NCI-H2227 (cell line): ENCODE results near the gene TRAF3IP1.
"Not testable (repeated sequence)": the region's sequence is repeated elsewhere in the genome, so short reads cannot be mapped to it uniquely, and the experiment has no call there.

Source experiments
- DNase-seq: peaks from one replicate; lab custom pipeline; 2025; ENCODE audit not compliant: unreplicated experiment; lab: John Stamatoyannopoulos, UW

Gene TRAF3IP1

DNA sequence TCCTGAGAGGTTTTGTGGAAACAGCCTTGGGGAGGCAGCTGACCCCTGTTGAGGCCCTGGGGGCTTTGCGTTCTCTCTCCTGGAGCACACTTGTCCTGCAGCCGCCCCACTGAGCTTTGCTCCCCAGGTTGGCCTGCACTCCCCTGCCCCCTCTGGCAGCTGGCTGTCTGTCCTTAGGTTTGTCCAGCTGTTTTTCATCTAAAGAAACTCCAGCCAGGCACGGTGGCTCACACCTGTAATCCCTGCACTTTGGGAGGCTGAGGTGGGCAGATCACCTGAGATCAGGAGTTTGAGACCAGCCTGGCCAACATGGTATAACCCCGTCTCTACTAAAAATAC is 84.9 kb downstream of the TRAF3IP1 start:
- not testable (repeated sequence) for DNase-seq

DNA sequence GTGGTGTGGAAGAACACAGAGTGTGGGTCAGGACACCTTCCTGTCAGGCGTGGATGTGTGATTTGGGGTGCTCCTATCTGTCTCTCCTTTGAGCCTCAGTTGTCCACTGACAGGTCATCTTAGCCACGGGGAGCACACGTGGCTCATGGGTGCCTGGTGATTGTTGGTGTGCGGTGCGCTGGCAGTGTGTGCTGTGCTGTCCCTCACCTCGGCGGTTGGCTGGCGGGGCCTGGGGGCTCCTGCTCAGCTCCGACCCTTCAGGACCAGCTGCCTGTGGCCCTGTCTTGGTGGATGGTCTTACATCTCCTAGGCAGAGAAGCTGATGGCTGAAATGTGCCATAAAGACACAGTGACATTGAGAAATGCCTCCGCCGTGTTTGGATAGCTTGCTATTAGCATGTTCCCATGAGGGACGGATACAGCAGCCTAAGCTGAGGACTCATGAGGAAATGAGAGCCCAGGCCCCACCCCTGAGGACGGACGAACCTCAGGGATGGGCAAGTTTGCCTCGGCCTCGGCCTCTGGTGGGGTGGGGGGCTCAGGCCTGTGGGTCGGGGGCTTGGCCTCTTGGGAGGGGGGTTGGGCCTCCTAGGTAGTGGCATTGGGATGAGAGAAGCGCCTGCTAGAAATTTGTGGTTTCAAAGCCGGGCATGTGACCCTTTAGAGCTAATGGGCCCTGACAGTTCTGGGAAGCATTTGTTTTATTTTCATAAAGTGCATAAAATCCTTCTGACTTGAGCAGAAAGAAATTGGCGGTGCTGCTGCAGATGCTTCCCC is 86.1 kb downstream of the TRAF3IP1 start:
- no peak for DNase-seq

DNA sequence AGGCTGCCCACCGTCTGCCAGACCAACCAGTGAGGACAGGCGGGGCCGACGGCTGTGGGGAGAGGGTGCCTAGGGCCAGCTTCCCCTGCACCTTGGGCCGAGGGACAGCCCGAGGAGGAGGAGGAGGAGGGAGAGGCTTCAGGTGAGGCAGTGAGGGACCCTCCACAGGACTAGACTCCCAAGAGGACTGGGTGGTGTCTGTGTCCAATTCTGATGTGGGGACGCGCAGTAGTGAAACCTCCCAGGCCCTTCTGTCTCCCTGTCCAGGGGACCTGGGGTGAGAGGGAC is 86.6 kb downstream of the TRAF3IP1 start:
- no peak for DNase-seq

DNA sequence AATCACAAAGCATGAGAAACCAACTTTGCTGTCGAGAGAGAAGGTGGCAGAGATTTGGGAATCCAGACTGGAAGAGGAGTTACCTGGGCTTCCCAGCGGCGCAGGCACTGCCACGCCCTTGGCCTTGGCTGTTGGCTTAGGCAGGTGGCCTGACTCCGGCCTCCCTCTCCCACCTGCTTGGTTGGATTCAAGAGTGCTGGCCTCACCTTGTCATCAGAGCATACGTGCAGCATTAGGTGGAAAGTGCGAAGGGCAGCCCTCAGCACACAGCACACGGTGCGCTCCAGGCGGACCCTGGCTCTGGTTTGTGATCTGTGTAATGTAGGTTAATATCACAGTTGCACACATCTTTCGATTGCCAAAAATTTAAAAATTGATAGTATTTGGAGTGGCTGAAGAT is 87.2 kb downstream of the TRAF3IP1 start:
- DNase-seq, result no peak

DNA sequence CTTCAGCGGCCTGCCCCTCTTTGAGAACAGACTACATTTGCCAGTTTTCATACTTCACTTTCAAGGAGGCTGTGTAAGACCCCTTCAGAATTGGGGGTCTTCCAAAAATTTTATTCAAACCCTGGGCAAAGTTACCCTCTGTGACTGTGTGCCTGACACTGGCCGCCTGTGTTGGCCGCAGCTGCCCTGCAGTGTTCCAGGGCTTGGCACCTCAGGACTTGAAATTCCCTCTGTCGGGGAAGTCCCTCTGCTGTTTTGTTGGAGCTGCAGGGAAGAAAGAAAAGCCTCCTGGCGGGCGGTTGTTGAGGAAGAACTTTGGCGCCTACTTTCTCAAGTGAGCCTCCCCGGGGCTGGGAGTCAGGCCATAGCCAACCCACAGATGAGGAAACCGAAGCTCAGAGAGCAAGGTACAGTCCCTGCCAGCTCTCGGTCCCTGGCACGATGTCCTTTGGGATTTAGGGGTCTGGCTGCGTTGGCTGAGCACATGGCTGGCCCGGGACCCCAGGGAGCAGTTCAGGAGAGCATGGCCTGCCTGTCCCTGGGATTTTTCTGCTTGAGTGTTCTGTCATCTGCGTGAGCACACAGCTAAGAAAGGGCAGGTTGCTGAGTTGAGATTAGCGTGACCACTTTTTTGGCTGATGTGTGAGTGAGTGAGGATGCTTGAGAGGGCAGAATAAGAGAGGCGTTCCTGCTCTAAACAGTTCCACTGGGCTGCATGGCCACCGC is 88.5 kb downstream of the TRAF3IP1 start:
- no peak for DNase-seq

DNA sequence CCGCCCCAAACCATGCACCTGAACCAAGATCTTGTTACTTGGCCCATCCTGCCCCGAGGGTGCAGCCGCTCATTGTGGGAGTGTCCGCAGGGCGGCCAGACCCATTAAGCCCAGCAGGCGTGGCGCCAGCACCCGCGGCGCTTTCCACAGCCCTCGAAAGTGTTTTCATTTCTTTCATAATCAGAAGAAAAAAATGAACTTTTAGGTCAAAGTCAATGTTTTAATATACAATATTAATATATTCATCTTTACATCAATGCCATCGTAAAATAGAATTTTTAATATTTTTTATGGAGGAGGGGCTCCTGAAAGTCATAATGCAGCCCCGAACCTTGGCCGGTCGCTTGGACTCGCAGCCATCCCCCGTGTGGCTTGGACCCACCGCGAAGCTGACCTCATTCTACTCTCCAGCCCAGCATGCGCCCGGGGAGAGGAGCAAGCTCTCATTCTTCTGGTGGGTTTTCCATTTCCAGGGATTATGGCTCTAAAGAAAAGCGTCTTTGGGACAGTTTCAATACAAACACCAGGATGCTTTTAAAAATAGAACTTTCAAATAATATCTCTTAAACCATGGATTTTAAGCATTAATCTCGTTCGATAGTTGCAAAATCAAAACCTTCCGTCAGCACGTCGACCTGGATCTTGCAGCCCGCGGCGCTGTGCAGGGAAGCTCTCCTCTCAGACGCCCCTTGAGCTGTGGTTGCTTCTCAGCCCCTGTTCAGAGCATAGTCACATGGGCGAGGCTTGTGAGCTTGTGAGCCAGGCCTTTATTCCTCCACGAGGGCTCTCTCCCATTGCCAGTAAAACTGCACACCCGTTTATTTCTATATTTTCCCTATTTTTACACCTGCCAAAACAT is 89.3 kb downstream of the TRAF3IP1 start:
- DNase-seq, result no peak

DNA sequence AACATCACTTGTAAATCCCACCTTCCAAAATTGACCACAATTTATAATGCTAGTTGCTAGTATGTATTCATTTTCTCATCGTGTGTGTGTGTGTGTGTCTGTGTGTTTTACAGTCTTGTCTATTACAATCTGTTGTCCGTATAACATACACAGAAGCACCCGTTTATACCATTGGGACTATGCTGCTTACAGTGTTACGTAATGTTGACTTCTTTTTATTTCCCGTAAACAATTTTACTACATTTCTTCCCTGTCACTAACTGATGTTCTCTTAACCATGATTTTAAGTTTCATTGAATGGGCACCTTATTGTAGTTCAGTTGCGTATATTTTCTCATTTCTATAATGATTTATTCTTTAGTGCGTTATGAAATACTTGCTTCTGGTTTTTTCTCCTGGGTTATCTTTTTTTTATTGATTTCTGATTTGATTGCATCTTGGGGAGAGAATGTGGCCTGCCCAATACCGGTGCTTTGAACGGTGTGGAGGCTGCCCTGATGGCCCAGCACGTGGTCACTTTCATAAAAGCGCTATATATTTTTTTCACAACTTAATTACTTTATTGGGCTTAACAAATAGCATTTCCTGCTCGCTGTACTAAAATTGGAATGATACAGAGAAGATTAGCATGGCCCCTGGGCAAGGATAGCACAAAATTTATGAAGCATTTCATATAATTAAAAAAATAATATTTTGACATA is 91.9 kb downstream of the TRAF3IP1 start:
- no peak for DNase-seq

DNA sequence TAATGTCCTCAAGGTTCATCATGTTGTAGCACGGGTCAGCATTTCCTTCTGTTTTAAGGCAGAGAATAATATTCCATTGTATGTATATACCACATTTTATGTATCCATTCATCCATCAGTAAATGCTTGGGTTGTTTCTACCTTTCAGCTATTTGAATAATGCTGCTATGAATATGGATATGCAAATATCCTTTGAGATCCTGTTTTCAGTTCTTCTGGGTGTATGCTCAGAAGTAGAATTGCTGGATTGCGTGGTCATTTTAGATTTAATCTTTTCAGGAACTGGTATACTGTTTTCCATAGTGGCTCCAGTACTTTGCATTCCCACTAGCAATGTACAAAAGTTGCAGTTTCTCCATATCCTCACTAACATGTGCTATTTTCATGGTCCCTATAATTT is 93.0 kb downstream of the TRAF3IP1 start:
- DNase-seq, result no peak

DNA sequence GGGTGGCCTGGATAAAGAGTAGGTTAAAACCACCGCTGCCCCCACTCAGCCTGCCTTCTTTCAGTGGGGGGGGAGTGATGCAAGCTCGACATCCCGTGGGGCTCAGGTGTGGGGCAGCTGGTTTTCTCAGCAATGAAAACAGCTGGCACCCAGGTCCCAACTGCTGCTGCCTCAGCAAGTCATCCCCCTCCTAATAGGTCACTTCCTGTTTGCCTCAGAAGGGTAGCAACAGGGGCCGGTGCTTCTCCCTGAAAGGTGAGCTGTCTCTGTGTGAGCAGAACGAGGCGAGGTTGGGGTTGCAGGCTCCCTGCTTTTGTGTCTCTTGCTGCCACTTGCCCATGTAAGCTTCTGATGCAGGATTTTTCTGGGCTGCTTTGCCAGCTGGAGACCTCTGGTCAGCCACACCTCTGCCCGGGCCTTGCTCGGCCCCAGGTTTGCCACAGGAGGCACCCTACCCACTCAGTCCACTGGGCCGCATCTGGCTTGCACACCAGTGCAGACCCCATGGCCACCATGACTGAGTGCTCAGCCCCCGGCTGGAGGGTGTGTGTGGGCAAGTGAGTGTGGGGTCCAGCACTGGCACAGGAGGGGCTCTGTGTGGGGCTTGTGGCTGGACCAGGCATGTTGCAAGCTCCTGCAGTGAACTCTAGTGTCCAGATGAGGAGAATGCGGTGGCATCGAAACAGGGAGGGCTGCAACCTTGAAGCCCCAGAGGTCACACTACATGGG is 94.9 kb downstream of the TRAF3IP1 start:
- DNase-seq, result no peak

DNA sequence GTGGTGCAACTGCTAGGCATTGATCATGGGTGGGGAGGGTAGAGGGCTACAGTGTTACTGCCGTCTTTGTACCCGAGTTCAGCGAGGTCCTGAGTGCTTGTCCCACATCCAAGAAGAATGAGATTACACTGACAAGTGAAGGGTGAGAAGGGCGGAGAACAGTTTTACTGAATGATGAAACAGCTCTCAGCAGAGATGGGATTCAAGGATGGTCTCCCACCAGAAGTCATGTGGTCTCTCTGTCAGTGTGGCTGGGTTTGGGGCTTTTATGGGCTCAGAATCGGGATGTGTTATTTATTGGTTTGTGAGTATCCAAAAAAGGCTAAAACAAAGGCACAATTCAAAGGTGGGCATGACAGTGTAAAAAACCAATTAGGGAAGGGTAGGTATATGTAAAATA is 95.6 kb downstream of the TRAF3IP1 start:
- no peak for DNase-seq

DNA sequence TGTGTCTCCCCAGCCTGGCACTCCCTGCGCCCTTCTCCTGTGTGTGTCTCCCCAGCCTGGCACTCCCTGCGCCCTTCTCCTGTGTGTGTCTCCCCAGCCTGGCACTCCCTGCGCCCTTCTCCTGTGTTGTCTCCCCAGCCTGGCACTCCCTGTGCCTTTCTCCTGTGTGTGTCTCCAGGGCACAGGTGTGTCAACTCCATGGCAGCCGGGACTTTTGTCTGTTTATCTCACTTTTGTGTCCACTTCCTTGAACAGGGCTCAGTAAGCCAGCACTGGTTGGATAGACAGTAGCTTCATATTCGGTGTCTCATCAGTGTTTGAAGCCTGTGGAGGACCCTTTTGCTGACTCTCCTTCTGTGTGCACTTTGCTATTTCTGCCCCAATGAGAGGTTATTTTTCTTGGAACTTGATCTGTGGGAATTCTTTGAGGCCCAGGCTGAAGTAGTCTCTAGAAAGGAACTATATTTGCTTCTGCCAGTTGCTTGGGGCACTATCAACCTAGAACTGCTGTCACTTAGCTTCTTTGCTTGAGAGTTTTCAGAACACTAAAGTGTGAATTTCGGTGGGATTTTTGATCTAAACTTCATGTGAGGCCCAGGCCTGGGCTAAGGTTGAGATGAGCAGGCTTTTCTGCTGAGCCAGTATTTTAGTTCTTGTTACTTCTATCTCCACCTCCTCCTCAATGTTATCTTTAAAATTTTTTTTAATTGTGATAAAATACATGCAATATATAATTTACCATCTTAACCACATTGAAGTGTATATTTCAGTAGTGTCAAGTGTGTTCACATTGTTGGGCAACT is 98.1 kb downstream of the TRAF3IP1 start:
- no peak for DNase-seq

DNA sequence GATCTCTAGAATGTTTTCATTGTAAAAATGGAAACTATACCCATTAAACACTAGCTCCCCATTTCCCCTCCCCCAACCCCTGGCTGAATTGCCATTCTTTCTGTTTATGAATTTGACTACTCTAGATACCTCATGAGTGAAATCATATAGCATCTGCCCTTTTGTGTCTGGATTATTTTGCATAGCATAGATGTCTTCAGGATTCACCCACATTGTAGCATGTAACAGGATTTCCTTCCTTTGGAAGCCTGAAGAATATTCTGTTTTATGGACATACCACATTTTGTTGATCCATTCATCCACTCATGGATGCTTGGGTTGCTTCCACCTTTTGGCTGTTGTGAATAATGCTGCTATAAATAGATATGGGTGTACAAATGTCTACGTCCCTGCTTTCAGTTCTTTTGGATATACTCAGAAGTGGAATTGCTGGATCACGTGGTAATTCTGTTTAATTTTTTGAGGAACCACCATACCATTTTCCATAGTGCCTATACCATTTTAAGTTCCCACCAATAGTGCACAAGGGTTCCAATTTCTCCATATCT is 98.8 kb downstream of the TRAF3IP1 start:
- no peak for DNase-seq

DNA sequence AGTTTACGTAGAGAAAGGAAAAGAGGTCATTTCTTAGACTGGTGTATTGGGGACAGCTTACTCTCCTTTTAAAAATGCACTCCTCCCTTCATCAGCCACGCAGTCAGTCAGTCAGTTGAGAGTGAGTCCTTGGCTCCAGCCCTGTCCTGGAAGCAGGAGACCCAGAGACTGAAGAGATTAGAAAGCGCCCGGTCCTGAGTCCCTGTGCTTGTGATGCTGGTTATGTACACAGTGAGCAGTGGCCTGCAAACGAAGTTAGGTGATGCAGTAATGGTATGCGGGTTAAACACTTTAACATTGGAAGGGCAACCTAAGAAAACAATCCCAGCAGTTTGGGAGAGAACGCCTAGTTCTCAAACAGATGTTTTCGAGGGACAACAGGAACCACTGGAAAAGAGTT is 100.1 kb downstream of the TRAF3IP1 start:
- DNase-seq, result no peak

DNA sequence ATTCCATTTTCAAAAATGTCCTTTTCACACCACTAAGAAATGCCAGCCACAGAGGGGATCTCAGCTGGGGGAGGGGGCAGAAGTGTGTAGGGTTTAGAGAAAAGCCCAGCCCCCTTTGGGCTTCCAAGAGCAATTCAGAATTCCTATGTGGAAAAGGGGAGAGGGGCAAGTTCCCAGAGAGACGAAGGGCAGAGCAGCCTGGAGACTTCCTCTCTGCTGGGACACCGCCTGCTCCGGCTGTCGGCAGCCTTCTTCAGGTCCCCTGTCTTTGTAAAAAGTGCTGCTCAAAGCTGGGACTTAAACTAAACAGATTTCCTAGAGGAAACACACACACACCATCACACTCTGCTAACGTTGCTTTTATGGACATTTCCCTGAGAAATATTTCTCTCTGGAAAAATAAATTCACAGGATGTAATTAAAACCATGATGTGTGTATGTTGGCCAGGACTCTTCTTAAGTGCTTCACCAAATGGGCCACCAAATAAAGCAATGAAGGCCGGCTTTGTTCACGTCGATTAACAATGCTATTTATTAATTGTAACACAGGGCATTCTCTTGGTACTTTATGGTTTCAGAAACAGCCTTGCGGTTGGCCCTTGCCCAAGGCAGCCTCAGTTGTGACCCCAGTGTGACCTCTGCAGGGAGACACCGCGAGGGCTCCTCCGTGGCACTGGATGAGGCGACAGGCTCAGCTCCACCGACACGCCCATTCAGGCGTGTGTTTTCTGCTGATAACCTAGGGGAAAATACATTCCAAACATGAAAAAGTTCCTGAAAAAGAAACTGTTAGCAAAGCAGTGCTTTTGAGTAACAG is 100.8 kb downstream of the TRAF3IP1 start:
- no peak for DNase-seq

DNA sequence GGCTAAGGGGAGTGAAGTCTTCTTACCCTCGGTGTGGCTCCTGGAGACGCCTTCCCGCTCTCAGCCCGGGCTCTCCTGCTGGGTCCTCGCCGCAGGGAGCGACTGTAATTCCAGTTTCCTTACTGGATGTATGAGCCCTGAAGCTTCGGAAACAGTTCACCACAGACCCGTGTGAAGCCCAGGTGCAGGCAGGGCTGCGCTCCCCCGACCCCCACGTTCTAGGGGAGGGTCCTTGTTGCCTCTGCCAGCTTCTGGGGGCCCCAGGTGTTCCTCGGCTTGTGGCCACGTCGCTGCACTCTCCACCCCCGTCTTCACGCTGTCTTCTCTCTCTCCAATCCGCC is 101.3 kb downstream of the TRAF3IP1 start:
- no peak for DNase-seq

DNA sequence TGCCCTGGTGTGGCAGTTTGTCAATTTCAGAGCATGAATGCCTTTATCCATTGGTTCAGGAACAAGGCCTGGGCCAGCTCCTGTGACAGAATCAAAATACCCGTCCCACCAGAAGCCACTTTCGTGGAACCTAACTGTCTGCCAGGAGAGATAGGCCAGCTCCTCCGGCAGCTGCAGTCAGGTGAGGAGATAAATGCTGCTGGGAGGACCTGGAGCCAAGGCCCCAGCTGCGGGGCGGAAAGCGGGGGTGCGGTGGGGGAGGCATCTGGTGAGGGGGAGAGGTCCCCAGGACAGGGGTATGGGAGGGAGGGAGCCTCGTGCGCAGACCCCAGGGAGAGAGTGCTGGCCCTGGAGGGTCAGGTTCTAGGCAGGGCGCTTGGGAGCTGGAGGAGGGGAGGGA is 102.0 kb downstream of the TRAF3IP1 start:
- no peak for DNase-seq

DNA sequence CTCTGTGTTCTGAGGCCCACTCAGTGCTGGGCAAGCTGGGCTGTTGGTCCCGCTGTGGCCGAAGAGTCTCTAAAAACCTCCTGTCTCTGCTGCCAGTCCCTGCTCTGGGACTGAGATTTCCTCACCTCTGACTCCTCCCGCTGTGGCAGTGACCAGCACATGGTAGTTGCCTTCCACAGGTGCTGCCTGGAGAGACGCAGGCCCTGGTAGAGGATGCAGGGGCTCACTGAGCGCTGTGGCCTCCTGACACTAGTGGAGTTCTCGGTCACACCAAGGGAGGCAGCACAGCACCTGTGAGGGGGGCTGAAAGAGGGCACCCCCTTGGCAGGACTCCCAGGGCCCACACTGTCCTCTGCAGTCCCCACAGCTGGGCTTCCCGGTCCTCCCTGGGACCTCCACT is 102.6 kb downstream of the TRAF3IP1 start:
- DNase-seq, result no peak

DNA sequence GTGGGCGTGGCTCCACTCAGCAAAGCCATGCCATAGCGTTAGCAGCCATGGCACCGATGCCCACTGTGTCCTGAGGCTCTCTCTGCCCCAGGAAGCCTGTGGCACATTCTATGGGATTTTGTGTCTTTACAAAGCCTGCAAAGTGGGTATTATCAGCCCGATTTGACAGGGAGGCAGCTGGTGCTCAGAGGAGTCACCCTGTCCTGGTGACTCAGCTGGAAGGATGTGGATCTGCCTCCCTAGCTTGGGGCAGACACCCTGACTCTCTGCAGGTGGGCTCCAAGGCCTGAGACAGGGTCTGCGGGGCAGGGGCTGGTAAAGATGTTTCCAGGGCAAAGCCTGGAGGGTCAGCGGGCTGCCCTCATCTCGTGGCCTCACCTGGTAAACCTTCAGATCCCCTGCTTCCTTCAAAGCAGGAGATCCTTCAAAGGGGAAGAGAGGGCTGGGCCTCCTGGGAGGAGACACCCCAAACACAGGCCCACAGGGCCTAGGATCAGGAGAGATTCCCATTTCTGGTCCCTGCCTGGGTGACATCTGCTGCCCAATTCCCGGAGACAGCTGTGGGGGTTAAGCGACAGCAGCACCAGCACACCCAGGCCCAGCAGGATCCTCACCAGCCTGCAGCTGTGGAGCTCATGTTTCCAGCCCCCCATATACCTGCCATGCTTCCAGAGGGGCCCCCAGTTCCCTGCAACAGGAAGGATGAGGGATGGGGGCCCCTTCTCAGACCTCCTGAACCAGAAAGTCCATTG is 103.4 kb downstream of the TRAF3IP1 start:
- no peak for DNase-seq
